Activated T-helper 17 cell treated with anti-CD3 and anti-CD28 coated beads, Interleukin-2, amount 50 U/mL, for 72 hours (primary cell): ENCODE measurements around the gene NDUFA13. TPM values are rescaled to one million over a fixed set of nuclear protein-coding genes. Genes with fewer than 3 reads are reported as not detected.
A peak's percentile ranks its signal among the peaks of the same experiment; 100 is the strongest.

Experiments
- ATAC-seq: fragments of 150-1000 bp; cut with Tn5 transposase; replicated peaks from 2 replicates; pipeline ENCODE4 v1.10.0; 2021; ENCODE audit warnings: mild to moderate bottlenecking, moderate library complexity
- H3K27ac Mint-ChIP-seq: one replicate; pipeline ENCODE4 v1.8.0; 2022; ENCODE audit warnings: mixed read lengths
- H3K27me3 Mint-ChIP-seq: one replicate; pipeline ENCODE4 v1.8.0; 2022; ENCODE audit warnings: mixed read lengths
- H3K36me3 Mint-ChIP-seq: one replicate; pipeline ENCODE4 v1.8.0; 2022; ENCODE audit warnings: low read depth, mild to moderate bottlenecking, mixed read lengths
- H3K4me1 Mint-ChIP-seq: one replicate; pipeline ENCODE4 v1.8.0; 2022; ENCODE audit warnings: mixed read lengths
- H3K4me3 Mint-ChIP-seq: one replicate; pipeline ENCODE4 v1.8.0; 2022; ENCODE audit warnings: mild to moderate bottlenecking, mixed read lengths
- H3K9me3 Mint-ChIP-seq: one replicate; pipeline ENCODE4 v1.8.0; 2022; ENCODE audit warnings: mixed read lengths
- total RNA-seq, 2 donors: library from RNA; stranded (reverse); gene quantifications; one replicate each; pipeline ENCODE4 v1.2.3, GENCODE V29; 2022

NDUFA13 gene
- total RNA-seq, 2 donors from 2014 or later, result 276 to 397 TPM

GRCh38 chr19:19568802-19569756 lies 53.1 kb downstream of the NDUFA13 start:
- peak; percentile 72 for ATAC-seq
- Mint-ChIP-seq H3K4me3 (peak overlapping the region; percentile 44), H3K9me3 (no peaks in the 10 kb centered on the region), H3K36me3 (peaks cover 80% of the 10 kb centered on the region), H3K4me1 (peaks cover 11% of the 10 kb centered on the region), H3K27ac (peak overlapping the region; percentile 88), H3K27me3 (no peaks in the 10 kb centered on the region)

- Mint-ChIP-seq H3K36me3 (peaks cover 66% of the 10 kb centered on the region), H3K9me3 (no peaks in the 10 kb centered on the region), H3K4me1 (peaks cover 11% of the 10 kb centered on the region), H3K27me3 (no peaks in the 10 kb centered on the region), H3K27ac (peak overlapping the region; percentile 53), H3K4me3 (no peak overlapping the region)
- ATAC-seq, result no peak
Measured at GRCh38 chr19:19570571-19570970, 54.5 kb downstream of the NDUFA13 start.

GRCh38 chr19:19571071-19571786 lies 55.2 kb downstream of the NDUFA13 start:
- peak overlapping the region; percentile 53 for H3K27ac Mint-ChIP-seq
- H3K9me3 Mint-ChIP-seq, result no peaks in the 10 kb centered on the region
- peaks cover 11% of the 10 kb centered on the region for H3K4me1 Mint-ChIP-seq
- H3K4me3 Mint-ChIP-seq, result no peak overlapping the region
- H3K36me3 Mint-ChIP-seq, result peaks cover 66% of the 10 kb centered on the region
- no peak for ATAC-seq
- H3K27me3 Mint-ChIP-seq, result no peaks in the 10 kb centered on the region

GRCh38 chr19:19575411-19575810 lies 59.4 kb downstream of the NDUFA13 start:
- H3K9me3 Mint-ChIP-seq, result no peaks in the 10 kb centered on the region
- H3K27me3 Mint-ChIP-seq, result no peaks in the 10 kb centered on the region
- no peak overlapping the region for H3K4me3 Mint-ChIP-seq
- ATAC-seq, result no peak
- peaks cover 52% of the 10 kb centered on the region for H3K36me3 Mint-ChIP-seq
- no peak overlapping the region for H3K27ac Mint-ChIP-seq
- H3K4me1 Mint-ChIP-seq, result peaks cover 4% of the 10 kb centered on the region

Other genes starting within 250 kb of the NDUFA13 start
- not detected for gene TM6SF2, start 242.9 kb upstream of the NDUFA13 start, total RNA-seq
- 10 to 100 TPM; 50.2 to 51.1 TPM for gene SUGP1, start 195.7 kb upstream of the NDUFA13 start, total RNA-seq
- gene MAU2, start 195.4 kb upstream of the NDUFA13 start, total RNA-seq, result 10 to 100 TPM; 58.8 to 67.9 TPM
- gene GATAD2A, start 110.5 kb upstream of the NDUFA13 start, total RNA-seq, result 100 to 1,000 TPM in 1 of 2 donors, 10 to 100 TPM in 1; 88.0 to 160 TPM
- 1 to 10 TPM; 4.1 to 4.5 TPM for gene TSSK6, start 677 bp upstream of the NDUFA13 start, total RNA-seq
- gene YJEFN3, start 12.7 kb downstream of the NDUFA13 start, total RNA-seq, result 10 to 100 TPM in 1 of 2 donors, 1 to 10 TPM in 1; 6.7 to 10.3 TPM
- under 1 TPM; 0.26 to 0.97 TPM for gene CILP2, start 22.0 kb downstream of the NDUFA13 start, total RNA-seq
- gene PBX4, start 102.5 kb downstream of the NDUFA13 start, total RNA-seq, result 100 to 1,000 TPM in 1 of 2 donors, 10 to 100 TPM in 1; 63.9 to 101 TPM
- gene LPAR2, start 112.0 kb downstream of the NDUFA13 start, total RNA-seq, result 10 to 100 TPM; 46.3 to 85.6 TPM
- 100 to 1,000 TPM in 1 of 2 donors, 10 to 100 TPM in 1; 79.9 to 100 TPM for gene GMIP, start 127.4 kb downstream of the NDUFA13 start, total RNA-seq
- 10 to 100 TPM; 47.8 to 79.6 TPM for gene ATP13A1, start 147.5 kb downstream of the NDUFA13 start, total RNA-seq
- 10 to 100 TPM; 57.0 to 70.7 TPM for gene ZNF101, start 152.6 kb downstream of the NDUFA13 start, total RNA-seq
- 10 to 100 TPM in 1 of 2 donors, 1 to 10 TPM in 1; 4.7 to 10.9 TPM for gene ZNF14, start 216.9 kb downstream of the NDUFA13 start, total RNA-seq